Neutrophil (primary cell): ENCODE data around the gene PDE8A.
"Not testable (repeated sequence)": the region's sequence is repeated elsewhere in the genome, so short reads cannot be mapped to it uniquely, and the experiment has no call there.

Experiments used
- H3K27ac ChIP-seq: fragments of 200-600 bp; sonication (generic); 2 replicates; pipeline ENCODE4 v1.5.1; 2016; ENCODE audit warnings: mild to moderate bottlenecking, moderate library complexity
- H3K27me3 ChIP-seq: fragments of 200-600 bp; sonication (generic); 2 replicates; pipeline ENCODE4 v1.6.0; 2016; ENCODE audit warnings: mild to moderate bottlenecking
- H3K36me3 ChIP-seq: fragments of 200-600 bp; sonication (generic); 2 replicates; pipeline ENCODE4 v1.5.1; 2017
- H3K4me1 ChIP-seq, 2 experiments: fragments of 200-600 bp in 1 of 2; sonication (generic) in 1 of 2; 1 replicate in 1 of 2; 2 replicates in 1 of 2; pipeline versions ENCODE4 v1.5.1 to v1.6.1; 2013 to 2016; ENCODE audit warnings: low read depth in 1 of 2, low read length in 1 of 2, mild to moderate bottlenecking in 1 of 2, moderate library complexity in 1 of 2; ENCODE audit not compliant: control insufficient read depth in 1 of 2, insufficient read depth in 1 of 2
- H3K4me3 ChIP-seq, 2 experiments: fragments of 200-600 bp in 1 of 2; sonication (generic) in 1 of 2; 1 replicate in 1 of 2; 2 replicates in 1 of 2; pipeline ENCODE4 v1.5.1; 2013 to 2016; ENCODE audit warnings: low read depth in 1 of 2, low read length in 1 of 2, mild to moderate bottlenecking in 1 of 2, moderate library complexity in 1 of 2
- H3K9me3 ChIP-seq: fragments of 200-600 bp; sonication (generic); 2 replicates; pipeline ENCODE4 v1.5.1; 2016
- CTCF ChIP-seq: fragments of 200-600 bp; sonication (generic); IDR thresholded peaks from 2 replicates; pipeline ENCODE4 v1.5.1; 2016; ENCODE audit warnings: antibody characterized with exemption

The PDE8A gene

GRCh38 chr15:84992157-84992944, 10.7 kb downstream of the PDE8A start:
- no peak overlapping the region for H3K27ac ChIP-seq

GRCh38 chr15:84996055-84996454, 14.4 kb downstream of the PDE8A start:
- Histone ChIP-seq H3K9me3 (no peaks in the 10 kb centered on the region), H3K36me3 (no peaks in the 10 kb centered on the region), H3K4me1 (peaks cover 0 to 5% of the 10 kb centered on the region in 2 experiments), H3K27me3 (no peaks in the 10 kb centered on the region), H3K4me3 (no peak overlapping the region), H3K27ac (no peak overlapping the region)
- TF ChIP-seq CTCF: no peak

More at GRCh38 chr15:84992157-84992944, 10.7 kb downstream of the PDE8A start:
- H3K27me3 ChIP-seq: no peaks in the 10 kb centered on the region
- no peak for TF ChIP-seq CTCF
- H3K4me1 ChIP-seq: peaks cover 0 to 10% of the 10 kb centered on the region in 2 experiments
- H3K9me3 ChIP-seq: no peaks in the 10 kb centered on the region
- no peak overlapping the region for H3K4me3 ChIP-seq
- no peaks in the 10 kb centered on the region for H3K36me3 ChIP-seq

GRCh38 chr15:84996714-84997113, 15.1 kb downstream of the PDE8A start:
- H3K4me3 ChIP-seq, H3K9me3 ChIP-seq, H3K27me3 ChIP-seq, H3K36me3 ChIP-seq, H3K27ac ChIP-seq, H3K4me1 ChIP-seq: not testable (repeated sequence)

- not testable (repeated sequence) for H3K4me3 ChIP-seq, H3K27ac ChIP-seq, H3K9me3 ChIP-seq, H3K27me3 ChIP-seq, H3K36me3 ChIP-seq, H3K4me1 ChIP-seq
Observed at GRCh38 chr15:84997214-84997613, 15.6 kb downstream of the PDE8A start.

- Histone ChIP-seq H3K4me3 (no peak overlapping the region), H3K4me1 (peaks cover 17 to 32% of the 10 kb centered on the region in 2 experiments), H3K27me3 (no peaks in the 10 kb centered on the region), H3K27ac (no peak overlapping the region), H3K36me3 (no peaks in the 10 kb centered on the region), H3K9me3 (no peaks in the 10 kb centered on the region)
- no peak for TF ChIP-seq CTCF
Observed at GRCh38 chr15:85000189-85000864, 18.7 kb downstream of the PDE8A start.

- H3K4me3 ChIP-seq: no peak overlapping the region
- no peak for TF ChIP-seq CTCF
- H3K27me3 ChIP-seq: no peaks in the 10 kb centered on the region
- peaks cover 22 to 38% of the 10 kb centered on the region in 2 experiments for H3K4me1 ChIP-seq
- no peak overlapping the region for H3K27ac ChIP-seq
- H3K9me3 ChIP-seq: no peaks in the 10 kb centered on the region
- no peaks in the 10 kb centered on the region for H3K36me3 ChIP-seq
Observed at GRCh38 chr15:85000937-85001336, 19.3 kb downstream of the PDE8A start.
